SU-DHL-6 (cell line): Measurements from ENCODE around the gene HS6ST3.

Source experiments
- EZH2phosphoT487 ChIP-seq: fragments of 200-600 bp; sonication (generic), shearing (Covaris generic); conservative IDR thresholded peaks from 2 replicates; pipeline ENCODE4 v1.6.1; 2018; ENCODE audit warnings: mild to moderate bottlenecking, antibody characterized with exemption, low read length, moderate library complexity, mixed read lengths
- TF ChIP-seq, protein P1 (sequence below): fragments of 200-600 bp; sonication (generic); IDR thresholded peaks from one replicate; pipeline ENCODE4 v1.5.1; 2017; ENCODE audit warnings: antibody characterized with exemption, mild to moderate bottlenecking, low read length, moderate library complexity; ENCODE audit not compliant: insufficient read depth, poor library complexity, severe bottlenecking

DNA sequence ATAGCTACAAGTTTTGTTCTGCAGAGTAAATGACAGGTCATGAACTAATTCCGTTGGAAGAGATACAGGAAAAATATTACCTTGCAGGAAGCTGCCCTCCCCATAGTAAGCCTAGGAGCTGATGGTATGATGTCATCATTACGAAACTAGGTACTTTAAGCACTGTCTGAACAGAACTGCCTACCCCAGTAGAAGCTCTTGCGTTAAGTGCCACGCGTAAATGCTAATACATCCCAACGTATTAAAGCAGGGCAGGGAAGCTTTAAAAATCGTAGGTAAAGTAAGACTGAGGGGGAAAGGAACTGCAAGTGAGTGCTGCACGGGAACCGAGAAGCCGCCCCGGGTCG, 37.3 kb upstream of the HS6ST3 start:
- TF ChIP-seq, protein P1, sequence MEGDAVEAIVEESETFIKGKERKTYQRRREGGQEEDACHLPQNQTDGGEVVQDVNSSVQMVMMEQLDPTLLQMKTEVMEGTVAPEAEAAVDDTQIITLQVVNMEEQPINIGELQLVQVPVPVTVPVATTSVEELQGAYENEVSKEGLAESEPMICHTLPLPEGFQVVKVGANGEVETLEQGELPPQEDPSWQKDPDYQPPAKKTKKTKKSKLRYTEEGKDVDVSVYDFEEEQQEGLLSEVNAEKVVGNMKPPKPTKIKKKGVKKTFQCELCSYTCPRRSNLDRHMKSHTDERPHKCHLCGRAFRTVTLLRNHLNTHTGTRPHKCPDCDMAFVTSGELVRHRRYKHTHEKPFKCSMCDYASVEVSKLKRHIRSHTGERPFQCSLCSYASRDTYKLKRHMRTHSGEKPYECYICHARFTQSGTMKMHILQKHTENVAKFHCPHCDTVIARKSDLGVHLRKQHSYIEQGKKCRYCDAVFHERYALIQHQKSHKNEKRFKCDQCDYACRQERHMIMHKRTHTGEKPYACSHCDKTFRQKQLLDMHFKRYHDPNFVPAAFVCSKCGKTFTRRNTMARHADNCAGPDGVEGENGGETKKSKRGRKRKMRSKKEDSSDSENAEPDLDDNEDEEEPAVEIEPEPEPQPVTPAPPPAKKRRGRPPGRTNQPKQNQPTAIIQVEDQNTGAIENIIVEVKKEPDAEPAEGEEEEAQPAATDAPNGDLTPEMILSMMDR, result no peak
- no peak for TF ChIP-seq EZH2phosphoT487
